ENCODE measurements around the gene OSM. TPM values are rescaled to one million over a fixed set of nuclear protein-coding genes. Genes with fewer than 3 reads are reported as not detected.

The OSM gene
- total and polyA plus RNA-seq, 2 donors (not counting 3 experiments of a cell fraction or from before 2014, with no cell fraction given), result not detected

GRCh38 chr22:30243661-30244060 is 23.0 kb downstream of the OSM start:
- FAIRE-seq (no peak), DNase-seq (ENCODE audit: low read depth, low spot score) (no peak)
- peaks cover 20 to 25% of the 10 kb centered on the region in 2 experiments for H3K27me3 ChIP-seq (ENCODE audit: control insufficient read depth in 2 of 2, insufficient read depth in 2 of 2, low read length in 2 of 2)
- no peak overlapping the region for H3K9ac ChIP-seq (replicated peaks; ENCODE audit: extremely low read depth, insufficient read depth, low read length)
- H4K20me1 ChIP-seq (replicated peaks; ENCODE audit: control insufficient read depth, extremely low read depth, insufficient read depth, low read length), result no peaks in the 10 kb centered on the region
- POLR2A ChIA-PET, result no interaction called here
- no peaks in the 10 kb centered on the region for H3K9me1 ChIP-seq (replicated peaks; ENCODE audit: control insufficient read depth, extremely low read depth, insufficient read depth, low read length)
- no peak overlapping the region for H3K4me2 ChIP-seq (ENCODE audit: insufficient read depth, low read length)
- no peaks in the 10 kb centered on the region for H3K79me2 ChIP-seq (ENCODE audit: control insufficient read depth, insufficient read depth, low read length)
- CTCF ChIA-PET, result interaction anchor here (0.5 kb wide), 1 partner anchor 376 kb away, joined by 3 read pairs; no protein-coding TSS in a partner anchor
- BruUV-seq (replicated peaks), result no TSS peak
- H3K4me1 ChIP-seq (ENCODE audit: control insufficient read depth, extremely low read depth, insufficient read depth, low read length), result peaks cover 11% of the 10 kb centered on the region
- H3K9me3 ChIP-seq (replicated peaks; ENCODE audit: control insufficient read depth, insufficient read depth, low read length), result no peaks in the 10 kb centered on the region
- TF ChIP-seq GATA2 (IDR thresholded peaks at IDR 0.05; ENCODE audit: insufficient read depth, insufficient read length, low read depth, low read length) (no peak), EZH2 (IDR thresholded peaks at IDR 0.05; ENCODE audit: borderline replicate concordance, low read depth, low read length, severe bottlenecking) (no peak), MAX (IDR thresholded peaks at IDR 0.05; ENCODE audit: insufficient read depth, insufficient read length) (no peak), POLR2A (IDR thresholded peaks at IDR 0.05; ENCODE audit: low read depth, low read length) (no peak)
- intact Hi-C loops (cut with micrococcal nuclease), result no loop called here
- dilution Hi-C loops (cut with MboI; ENCODE audit: extremely low pct_ligation_motif_present, low sequenced_read_pairs), result no loop called here
- H3K4me3 ChIP-seq (replicated peaks in 1 of 3; ENCODE audit: insufficient read depth in 1 of 3, low read depth in 1 of 3, low read length in 3 of 3), result no peak overlapping the region
- H3K36me3 ChIP-seq (ENCODE audit: control insufficient read depth in 2 of 2, extremely low read depth in 1 of 2, insufficient read depth in 2 of 2, low read length in 2 of 2), result no peaks in the 10 kb centered on the region
- H2AFZ ChIP-seq (ENCODE audit: low read depth, low read length), result no peak overlapping the region
- no peak overlapping the region for H3K27ac ChIP-seq (ENCODE audit: insufficient read depth, low read depth, low read length)

- CTCF ChIA-PET, result no interaction called here
- no peak overlapping the region for H3K4me2 ChIP-seq (ENCODE audit: insufficient read depth, low read length)
- no peak for DNase-seq (ENCODE audit: low read depth, low spot score)
Measured at GRCh38 chr22:30241576-30242371, 24.9 kb downstream of the OSM start.

More at GRCh38 chr22:30241576-30242371, 24.9 kb downstream of the OSM start:
- intact Hi-C loops (cut with micrococcal nuclease) (no loop called here), dilution Hi-C loops (cut with MboI; ENCODE audit: extremely low pct_ligation_motif_present, low sequenced_read_pairs) (no loop called here)
- Histone ChIP-seq H2AFZ (ENCODE audit: low read depth, low read length) (no peak overlapping the region), H4K20me1 (replicated peaks; ENCODE audit: control insufficient read depth, extremely low read depth, insufficient read depth, low read length) (no peaks in the 10 kb centered on the region), H3K79me2 (ENCODE audit: control insufficient read depth, insufficient read depth, low read length) (no peaks in the 10 kb centered on the region), H3K27me3 (ENCODE audit: control insufficient read depth in 2 of 2, insufficient read depth in 2 of 2, low read length in 2 of 2) (peaks cover 8 to 23% of the 10 kb centered on the region in 2 experiments), H3K9ac (replicated peaks; ENCODE audit: extremely low read depth, insufficient read depth, low read length) (no peak overlapping the region), H3K4me1 (ENCODE audit: control insufficient read depth, extremely low read depth, insufficient read depth, low read length) (peaks cover 9% of the 10 kb centered on the region), H3K4me3 (replicated peaks in 1 of 3; ENCODE audit: insufficient read depth in 1 of 3, low read depth in 1 of 3, low read length in 3 of 3) (no peak overlapping the region), H3K9me1 (replicated peaks; ENCODE audit: control insufficient read depth, extremely low read depth, insufficient read depth, low read length) (no peaks in the 10 kb centered on the region), H3K36me3 (ENCODE audit: control insufficient read depth in 2 of 2, extremely low read depth in 1 of 2, insufficient read depth in 2 of 2, low read length in 2 of 2) (no peaks in the 10 kb centered on the region), H3K27ac (ENCODE audit: insufficient read depth, low read depth, low read length) (no peak overlapping the region), H3K9me3 (replicated peaks; ENCODE audit: control insufficient read depth, insufficient read depth, low read length) (no peaks in the 10 kb centered on the region)
- POLR2A ChIA-PET, result no interaction called here
- BruUV-seq (replicated peaks), result no TSS peak
- no peak for FAIRE-seq
- TF ChIP-seq FOS (IDR thresholded peaks at IDR 0.05; ENCODE audit: borderline replicate concordance, insufficient read depth, low read length) (no peak), EZH2 (IDR thresholded peaks at IDR 0.05; ENCODE audit: borderline replicate concordance, low read depth, low read length, severe bottlenecking) (no peak), JUN (IDR thresholded peaks at IDR 0.05; ENCODE audit: borderline replicate concordance, insufficient read depth, insufficient read length, low read depth) (no peak), GATA2 (IDR thresholded peaks at IDR 0.05; ENCODE audit: insufficient read depth, insufficient read length, low read depth, low read length) (no peak), POLR2A (IDR thresholded peaks at IDR 0.05; ENCODE audit: low read depth, low read length) (no peak), MAX (IDR thresholded peaks at IDR 0.05; ENCODE audit: insufficient read depth, insufficient read length) (no peak), POLR2AphosphoS5 (IDR thresholded peaks at IDR 0.05; ENCODE audit: insufficient read depth, low read depth, low read length) (no peak), CTCF (IDR thresholded peaks at IDR 0.05; ENCODE audit: extremely low read depth in 1 of 2, insufficient read depth in 1 of 2, low read depth in 1 of 2, low read length in 2 of 2) (no peak), MYC (IDR thresholded peaks at IDR 0.05; ENCODE audit: low read depth, low read length) (no peak)

All from endothelial cell of umbilical vein (primary cell).